ENCODE results near the gene SDCBP2.

GRCh38 chr20:1310506-1311190 lies 18.3 kb downstream of the SDCBP2 start:
- TF ChIP-seq CTCF (IDR thresholded peaks at IDR 0.05): no peak
- no peak for TF ChIP-seq ZFX (IDR thresholded peaks at IDR 0.05; ENCODE audit: borderline replicate concordance)

All from 22Rv1 (cell line).